ENCODE measurements around the gene MYOCOS. TPM values are rescaled to one million over a fixed set of nuclear protein-coding genes. Genes with fewer than 3 reads are reported as not detected.

Gene MYOCOS
- total RNA-seq, 2 experiments from 2014 or later = 0.14 TPM; not detected in 1

GRCh38 chr1:171663036-171663853 is 41.2 kb downstream of the MYOCOS start:
- Mint-ChIP-seq H3K4me3 (no peak overlapping the region), H3K4me1 (no peaks in the 10 kb centered on the region), H3K27ac (no peak overlapping the region), H3K27me3 (no peaks in the 10 kb centered on the region), H3K36me3 (no peaks in the 10 kb centered on the region), H3K9me3 (no peaks in the 10 kb centered on the region)
- DNase-seq = no peak

GRCh38 chr1:171663854-171664575 is 42.0 kb downstream of the MYOCOS start:
- DNase-seq = no peak
- Mint-ChIP-seq H3K27me3 (no peaks in the 10 kb centered on the region), H3K4me3 (no peak overlapping the region), H3K27ac (no peak overlapping the region), H3K36me3 (no peaks in the 10 kb centered on the region), H3K9me3 (no peaks in the 10 kb centered on the region), H3K4me1 (no peaks in the 10 kb centered on the region)

GRCh38 chr1:171664976-171665375 is 42.9 kb downstream of the MYOCOS start:
- Mint-ChIP-seq H3K27ac (no peak overlapping the region), H3K4me1 (no peaks in the 10 kb centered on the region), H3K27me3 (no peaks in the 10 kb centered on the region), H3K4me3 (no peak overlapping the region), H3K36me3 (no peaks in the 10 kb centered on the region), H3K9me3 (no peaks in the 10 kb centered on the region)
- DNase-seq = no peak

GRCh38 chr1:171666114-171666769 is 44.2 kb downstream of the MYOCOS start:
- H3K4me1 Mint-ChIP-seq = no peaks in the 10 kb centered on the region
- no peaks in the 10 kb centered on the region for H3K36me3 Mint-ChIP-seq
- no peaks in the 10 kb centered on the region for H3K9me3 Mint-ChIP-seq
- no peak for DNase-seq
- H3K4me3 Mint-ChIP-seq = no peak overlapping the region
- no peak overlapping the region for H3K27ac Mint-ChIP-seq
- no peaks in the 10 kb centered on the region for H3K27me3 Mint-ChIP-seq

- Mint-ChIP-seq H3K36me3 (no peaks in the 10 kb centered on the region), H3K4me1 (no peaks in the 10 kb centered on the region), H3K27ac (no peak overlapping the region), H3K9me3 (no peaks in the 10 kb centered on the region), H3K27me3 (no peaks in the 10 kb centered on the region), H3K4me3 (no peak overlapping the region)
- no peak for DNase-seq
Measured at GRCh38 chr1:171668372-171668771, 46.3 kb downstream of the MYOCOS start.

GRCh38 chr1:171670739-171671138 is 48.7 kb downstream of the MYOCOS start:
- Mint-ChIP-seq H3K4me1 (no peaks in the 10 kb centered on the region), H3K36me3 (no peaks in the 10 kb centered on the region), H3K27ac (no peak overlapping the region), H3K27me3 (no peaks in the 10 kb centered on the region), H3K9me3 (no peaks in the 10 kb centered on the region), H3K4me3 (no peak overlapping the region)
- no peak for DNase-seq

- Mint-ChIP-seq H3K9me3 (no peaks in the 10 kb centered on the region), H3K27me3 (no peaks in the 10 kb centered on the region), H3K36me3 (no peaks in the 10 kb centered on the region), H3K4me3 (no peak overlapping the region), H3K4me1 (no peaks in the 10 kb centered on the region), H3K27ac (no peak overlapping the region)
- DNase-seq = no peak
Measured at GRCh38 chr1:171674431-171675405, 52.7 kb downstream of the MYOCOS start.

Other genes with a start within 250 kb of the MYOCOS start
- gene PRRC2C, start 136.7 kb upstream of the MYOCOS start, total RNA-seq = 100 to 1,000 TPM; 252 to 256 TPM
- gene MYOC, start 30.4 kb downstream of the MYOCOS start, total RNA-seq = not detected
- 1 to 10 TPM; 4.8 to 5.1 TPM for gene VAMP4, start 119.8 kb downstream of the MYOCOS start, total RNA-seq
- 10 to 100 TPM; 59.3 to 60.0 TPM for gene METTL13, start 159.4 kb downstream of the MYOCOS start, total RNA-seq
- under 1 TPM; 0.34 to 0.35 TPM for gene DNM3, start 219.3 kb downstream of the MYOCOS start, total RNA-seq